ENCODE measurements around the gene RITA1. TPM values are rescaled to one million over a fixed set of nuclear protein-coding genes. Genes with fewer than 3 reads are reported as not detected.
A peak's percentile ranks its signal among the peaks of the same experiment; 100 is the strongest.
"Not testable (repeated sequence)": the region's sequence is repeated elsewhere in the genome, so short reads cannot be mapped to it uniquely, and the experiment has no call there.

The RITA1 gene
- total and polyA plus RNA-seq, 5 donors from 2014 or later = 10.1 to 38.3 (median 21.0) TPM

GRCh38 chr12:113203852-113204760 is 18.6 kb downstream of the RITA1 start:
- Histone ChIP-seq H3K27me3 (ENCODE audit: control insufficient read depth, insufficient read depth, low read length) (no peaks in the 10 kb centered on the region), H3K4me1 (ENCODE audit: control insufficient read depth, insufficient read depth, low read length, poor library complexity, severe bottlenecking) (peaks cover 18% of the 10 kb centered on the region), H3K27ac (ENCODE audit: insufficient read depth, low read length, poor library complexity, severe bottlenecking) (no peak overlapping the region), H3K4me3 (ENCODE audit: low read depth, low read length) (no peak overlapping the region), H3K9me3 (ENCODE audit: control insufficient read depth in 2 of 2, low read length in 2 of 2) (no peaks in the 10 kb centered on the region), H3K36me3 (ENCODE audit: control insufficient read depth, insufficient read depth, low read length) (no peaks in the 10 kb centered on the region)
- Mint-ChIP-seq H3K4me1 (peaks cover 7 to 27% (median 16%) of the 10 kb centered on the region in 4 donors), H3K4me3 (no peak overlapping the region), H3K36me3 (no peaks in the 10 kb centered on the region), H3K9me3 (no peaks in the 10 kb centered on the region), H3K27ac (peak overlapping the region in 2 of 3 donors; percentile 42 to 55), H3K27me3 (peaks cover 7% of the 10 kb centered on the region)
- DNase-seq (no peak), ATAC-seq (ENCODE audit: low read depth in 2 of 2) (no peak)

- Histone ChIP-seq H3K4me1 (ENCODE audit: control insufficient read depth, insufficient read depth, low read length, poor library complexity, severe bottlenecking) (peaks cover 25% of the 10 kb centered on the region), H3K36me3 (ENCODE audit: control insufficient read depth, insufficient read depth, low read length) (no peaks in the 10 kb centered on the region), H3K27ac (ENCODE audit: insufficient read depth, low read length, poor library complexity, severe bottlenecking) (no peak overlapping the region), H3K9me3 (ENCODE audit: control insufficient read depth in 2 of 2, low read length in 2 of 2) (no peaks in the 10 kb centered on the region), H3K4me3 (ENCODE audit: low read depth, low read length) (no peak overlapping the region), H3K27me3 (ENCODE audit: control insufficient read depth, insufficient read depth, low read length) (no peaks in the 10 kb centered on the region)
- peak overlapping the region in 1 of 3 donors; percentile 42 for H3K27ac Mint-ChIP-seq
- H3K27me3 Mint-ChIP-seq = peaks cover 7% of the 10 kb centered on the region
- no peaks in the 10 kb centered on the region for H3K36me3 Mint-ChIP-seq
- H3K4me1 Mint-ChIP-seq = peaks cover 7 to 34% (median 19%) of the 10 kb centered on the region in 4 donors
- no peak for ATAC-seq (ENCODE audit: low read depth in 2 of 2)
- no peak for DNase-seq
- no peak overlapping the region for H3K4me3 Mint-ChIP-seq
- H3K9me3 Mint-ChIP-seq = no peaks in the 10 kb centered on the region
These were observed 19.3 kb downstream of the RITA1 start for GRCh38 chr12:113204804-113205203.

GRCh38 chr12:113206802-113207201 is 21.3 kb downstream of the RITA1 start:
- not testable (repeated sequence) for H3K4me3 ChIP-seq (ENCODE audit: low read depth, low read length); H3K27ac ChIP-seq (ENCODE audit: insufficient read depth, low read length, poor library complexity, severe bottlenecking); DNase-seq; H3K9me3 ChIP-seq (ENCODE audit: control insufficient read depth in 2 of 2, low read length in 2 of 2); H3K4me3 Mint-ChIP-seq; H3K36me3 Mint-ChIP-seq; H3K27me3 ChIP-seq (ENCODE audit: control insufficient read depth, insufficient read depth, low read length); H3K27me3 Mint-ChIP-seq; H3K36me3 ChIP-seq (ENCODE audit: control insufficient read depth, insufficient read depth, low read length); H3K9me3 Mint-ChIP-seq; ATAC-seq (ENCODE audit: low read depth in 2 of 2)
- peaks cover 11 to 48% (median 26%) of the 10 kb centered on the region in 4 donors for H3K4me1 Mint-ChIP-seq
- peaks cover 28% of the 10 kb centered on the region for H3K4me1 ChIP-seq (ENCODE audit: control insufficient read depth, insufficient read depth, low read length, poor library complexity, severe bottlenecking)
- H3K27ac Mint-ChIP-seq = peak overlapping the region; percentile 46 to 97 (median 83)

GRCh38 chr12:113207613-113208040 is 22.1 kb downstream of the RITA1 start:
- ATAC-seq (ENCODE audit: low read depth in 2 of 2) = peak in 1 of 2 donors; percentile 33
- no peaks in the 10 kb centered on the region for H3K9me3 Mint-ChIP-seq
- H3K4me3 Mint-ChIP-seq = peak overlapping the region in 1 of 4 donors; percentile 37
- Histone ChIP-seq H3K27me3 (ENCODE audit: control insufficient read depth, insufficient read depth, low read length) (no peaks in the 10 kb centered on the region), H3K36me3 (ENCODE audit: control insufficient read depth, insufficient read depth, low read length) (no peaks in the 10 kb centered on the region), H3K27ac (ENCODE audit: insufficient read depth, low read length, poor library complexity, severe bottlenecking) (peak overlapping the region; percentile 69), H3K4me1 (ENCODE audit: control insufficient read depth, insufficient read depth, low read length, poor library complexity, severe bottlenecking) (peaks cover 28% of the 10 kb centered on the region), H3K4me3 (ENCODE audit: low read depth, low read length) (no peak overlapping the region), H3K9me3 (ENCODE audit: control insufficient read depth in 2 of 2, low read length in 2 of 2) (no peaks in the 10 kb centered on the region)
- H3K36me3 Mint-ChIP-seq = no peaks in the 10 kb centered on the region
- no peaks in the 10 kb centered on the region for H3K27me3 Mint-ChIP-seq
- peaks cover 11 to 46% (median 26%) of the 10 kb centered on the region in 4 donors for H3K4me1 Mint-ChIP-seq
- peak overlapping the region; percentile 95 to 97 (median 95) for H3K27ac Mint-ChIP-seq
- peak in 1 of 3 donors; percentile 26 for DNase-seq

GRCh38 chr12:113208041-113208934 is 22.8 kb downstream of the RITA1 start:
- H3K36me3 ChIP-seq (ENCODE audit: control insufficient read depth, insufficient read depth, low read length) = no peaks in the 10 kb centered on the region
- H3K9me3 Mint-ChIP-seq = no peaks in the 10 kb centered on the region
- H3K27me3 Mint-ChIP-seq = no peaks in the 10 kb centered on the region
- ATAC-seq (ENCODE audit: low read depth in 2 of 2) = peak; percentile 72 to 85
- H3K27ac Mint-ChIP-seq = peak overlapping the region; percentile 95 to 97 (median 95)
- peaks cover 11 to 46% (median 26%) of the 10 kb centered on the region in 4 donors for H3K4me1 Mint-ChIP-seq
- no peaks in the 10 kb centered on the region for H3K36me3 Mint-ChIP-seq
- peaks cover 28% of the 10 kb centered on the region for H3K4me1 ChIP-seq (ENCODE audit: control insufficient read depth, insufficient read depth, low read length, poor library complexity, severe bottlenecking)
- peak overlapping the region; percentile 57 for H3K4me3 ChIP-seq (ENCODE audit: low read depth, low read length)
- peak overlapping the region; percentile 37 to 87 (median 80) for H3K4me3 Mint-ChIP-seq
- peak; percentile 14 to 83 (median 62) for DNase-seq
- no peaks in the 10 kb centered on the region for H3K27me3 ChIP-seq (ENCODE audit: control insufficient read depth, insufficient read depth, low read length)
- H3K27ac ChIP-seq (ENCODE audit: insufficient read depth, low read length, poor library complexity, severe bottlenecking) = peak overlapping the region; percentile 69
- H3K9me3 ChIP-seq (ENCODE audit: control insufficient read depth in 2 of 2, low read length in 2 of 2) = no peaks in the 10 kb centered on the region

- H3K4me3 Mint-ChIP-seq = no peak overlapping the region
- H3K4me1 Mint-ChIP-seq = peaks cover 11 to 50% (median 25%) of the 10 kb centered on the region in 4 donors
These were observed 25.6 kb downstream of the RITA1 start for GRCh38 chr12:113211160-113211559.

GRCh38 chr12:113214895-113215400 is 29.4 kb downstream of the RITA1 start:
- no peak for DNase-seq
- Mint-ChIP-seq H3K4me1 (peaks cover 4 to 26% (median 7%) of the 10 kb centered on the region in 4 donors), H3K9me3 (no peaks in the 10 kb centered on the region), H3K27me3 (peaks cover 5% of the 10 kb centered on the region), H3K27ac (no peak overlapping the region), H3K36me3 (no peaks in the 10 kb centered on the region), H3K4me3 (no peak overlapping the region)
- H3K27ac ChIP-seq (ENCODE audit: insufficient read depth, low read length, poor library complexity, severe bottlenecking) = no peak overlapping the region
- no peaks in the 10 kb centered on the region for H3K36me3 ChIP-seq (ENCODE audit: control insufficient read depth, insufficient read depth, low read length)
- peaks cover 1% of the 10 kb centered on the region for H3K4me1 ChIP-seq (ENCODE audit: control insufficient read depth, insufficient read depth, low read length, poor library complexity, severe bottlenecking)
- H3K27me3 ChIP-seq (ENCODE audit: control insufficient read depth, insufficient read depth, low read length) = no peaks in the 10 kb centered on the region
- H3K9me3 ChIP-seq (ENCODE audit: control insufficient read depth in 2 of 2, low read length in 2 of 2) = no peaks in the 10 kb centered on the region
- ATAC-seq (ENCODE audit: low read depth in 2 of 2) = no peak
- H3K4me3 ChIP-seq (ENCODE audit: low read depth, low read length) = no peak overlapping the region

More at GRCh38 chr12:113211160-113211559, 25.6 kb downstream of the RITA1 start:
- no peaks in the 10 kb centered on the region for H3K9me3 Mint-ChIP-seq
- ATAC-seq (ENCODE audit: low read depth in 2 of 2) (no peak), DNase-seq (peak in 1 of 3 donors; percentile 31)
- Histone ChIP-seq H3K36me3 (ENCODE audit: control insufficient read depth, insufficient read depth, low read length) (no peaks in the 10 kb centered on the region), H3K9me3 (ENCODE audit: control insufficient read depth in 2 of 2, low read length in 2 of 2) (no peaks in the 10 kb centered on the region), H3K27me3 (ENCODE audit: control insufficient read depth, insufficient read depth, low read length) (no peaks in the 10 kb centered on the region), H3K27ac (ENCODE audit: insufficient read depth, low read length, poor library complexity, severe bottlenecking) (no peak overlapping the region), H3K4me1 (ENCODE audit: control insufficient read depth, insufficient read depth, low read length, poor library complexity, severe bottlenecking) (peaks cover 28% of the 10 kb centered on the region), H3K4me3 (ENCODE audit: low read depth, low read length) (no peak overlapping the region)
- no peaks in the 10 kb centered on the region for H3K36me3 Mint-ChIP-seq
- peaks cover 1% of the 10 kb centered on the region for H3K27me3 Mint-ChIP-seq
- peak overlapping the region in 2 of 3 donors; percentile 59 to 82 for H3K27ac Mint-ChIP-seq

Data from CD4-positive, CD25-positive, alpha-beta regulatory T cell (primary cell).